Loucy (cell line): Measurements from ENCODE around the gene PIM3.

Experiments used
- H2AFZ ChIP-seq: fragments of 200-600 bp; sonication (generic); 2 replicates; pipeline ENCODE4 v1.6.0; 2016; ENCODE audit warnings: antibody characterized with exemption, mild to moderate bottlenecking, low read length, moderate library complexity
- H3F3A ChIP-seq: fragments of 200-600 bp; 2 replicates; pipeline ENCODE4 v1.6.0; 2016; ENCODE audit warnings: antibody characterized with exemption, low read depth, mild to moderate bottlenecking
- H3K27me3 ChIP-seq: fragments of 200-600 bp; sonication (generic); 2 replicates; pipeline ENCODE4 v1.6.1; 2014; ENCODE audit warnings: low read length, mild to moderate bottlenecking; ENCODE audit not compliant: insufficient read depth, poor library complexity, severe bottlenecking
- H3K36me3 ChIP-seq: fragments of 200-600 bp; sonication (generic); 2 replicates; pipeline ENCODE4 v1.6.1; 2016; ENCODE audit warnings: low read length; ENCODE audit not compliant: insufficient read depth
- H3K4me1 ChIP-seq: fragments of 200-600 bp; sonication (generic); 2 replicates; pipeline ENCODE4 v1.5.1; 2014; ENCODE audit warnings: low read length, mild to moderate bottlenecking; ENCODE audit not compliant: insufficient read depth, poor library complexity, severe bottlenecking
- H3K4me2 ChIP-seq: fragments of 200-600 bp; sonication (generic); 2 replicates; pipeline ENCODE4 v1.6.0; 2014; ENCODE audit warnings: antibody characterized with exemption, low read length, low read depth, mild to moderate bottlenecking; ENCODE audit not compliant: poor library complexity, severe bottlenecking
- H3K4me3 ChIP-seq: fragments of 200-600 bp; sonication (generic); 2 replicates; pipeline ENCODE4 v1.5.1; 2014; ENCODE audit warnings: low read length, mild to moderate bottlenecking, mixed read lengths; ENCODE audit not compliant: poor library complexity, severe bottlenecking
- H3K79me2 ChIP-seq: fragments of 200-600 bp; sonication (generic); 2 replicates; pipeline ENCODE4 v1.6.1; 2014; ENCODE audit warnings: low read length; ENCODE audit not compliant: insufficient read depth
- H3K9ac ChIP-seq: fragments of 200-600 bp; sonication (generic); 2 replicates; pipeline ENCODE4 v1.6.0; 2014; ENCODE audit warnings: mild to moderate bottlenecking, low read depth, low read length, moderate library complexity; ENCODE audit not compliant: poor library complexity, severe bottlenecking
- H3K9me2 ChIP-seq: fragments of 200-600 bp; sonication (generic); replicated peaks from 2 replicates; pipeline ENCODE4 v1.6.1; 2016; ENCODE audit warnings: low read depth, low read length, mixed read lengths
- H3K9me3 ChIP-seq: fragments of 200-600 bp; sonication (generic); 2 replicates; pipeline ENCODE4 v1.6.1; 2014; ENCODE audit warnings: mild to moderate bottlenecking, antibody characterized with exemption, low read length, low read depth; ENCODE audit not compliant: insufficient read depth
- H4K20me1 ChIP-seq: fragments of 200-600 bp; sonication (generic); 2 replicates; pipeline ENCODE4 v1.6.0; 2014; ENCODE audit warnings: antibody characterized with exemption, low read length, mild to moderate bottlenecking; ENCODE audit not compliant: insufficient read depth, poor library complexity, severe bottlenecking
- CTCF ChIP-seq: fragments of 200-600 bp; sonication (generic); conservative IDR thresholded peaks from 2 replicates; pipeline ENCODE4 v1.5.1; 2014; ENCODE audit warnings: mild to moderate bottlenecking, antibody characterized with exemption, low read length
- EZH2phosphoT487 ChIP-seq: fragments of 200-600 bp; IDR thresholded peaks from 2 replicates; pipeline ENCODE4 v1.6.1; 2018; ENCODE audit warnings: antibody characterized with exemption, mild to moderate bottlenecking, moderate library complexity, borderline replicate concordance

PIM3 gene

GRCh38 chr22:49996119-49996517 is 35.5 kb downstream of the PIM3 start:
- Histone ChIP-seq H3K27me3 (no peaks in the 10 kb centered on the region), H3K4me1 (peaks cover 3% of the 10 kb centered on the region), H4K20me1 (no peaks in the 10 kb centered on the region), H2AFZ (no peak overlapping the region), H3K9me2 (no peaks in the 10 kb centered on the region), H3K4me2 (no peak overlapping the region), H3F3A (no peaks in the 10 kb centered on the region), H3K9ac (no peak overlapping the region), H3K9me3 (peaks cover 2% of the 10 kb centered on the region; the same call in 1 of the 2 replicates), H3K4me3 (no peak overlapping the region), H3K36me3 (no peaks in the 10 kb centered on the region), H3K79me2 (no peaks in the 10 kb centered on the region)
- TF ChIP-seq CTCF: no peak
- TF ChIP-seq EZH2phosphoT487: no peak

GRCh38 chr22:49996518-49997250 is 36.1 kb downstream of the PIM3 start:
- Histone ChIP-seq H3K27me3 (no peaks in the 10 kb centered on the region), H4K20me1 (no peaks in the 10 kb centered on the region), H3K4me1 (peaks cover 3% of the 10 kb centered on the region), H3K9ac (no peak overlapping the region), H3K36me3 (no peaks in the 10 kb centered on the region), H3K79me2 (no peaks in the 10 kb centered on the region), H3K4me3 (no peak overlapping the region), H3K4me2 (no peak overlapping the region), H2AFZ (no peak overlapping the region), H3F3A (no peaks in the 10 kb centered on the region), H3K9me2 (no peaks in the 10 kb centered on the region), H3K9me3 (no peaks in the 10 kb centered on the region)
- TF ChIP-seq CTCF (no peak), EZH2phosphoT487 (no peak)

GRCh38 chr22:49997251-49997599 is 36.7 kb downstream of the PIM3 start:
- H3K4me1 ChIP-seq: peaks cover 3% of the 10 kb centered on the region
- no peak overlapping the region for H3K4me2 ChIP-seq
- H3F3A ChIP-seq: no peaks in the 10 kb centered on the region
- no peaks in the 10 kb centered on the region for H3K9me2 ChIP-seq
- no peaks in the 10 kb centered on the region for H4K20me1 ChIP-seq
- no peaks in the 10 kb centered on the region for H3K9me3 ChIP-seq
- no peaks in the 10 kb centered on the region for H3K27me3 ChIP-seq
- no peaks in the 10 kb centered on the region for H3K36me3 ChIP-seq
- no peak overlapping the region for H3K4me3 ChIP-seq
- H3K79me2 ChIP-seq: no peaks in the 10 kb centered on the region
- H3K9ac ChIP-seq: no peak overlapping the region
- TF ChIP-seq EZH2phosphoT487 (no peak), CTCF (no peak)
- H2AFZ ChIP-seq: no peak overlapping the region
